OCI-LY7 (cell line): ENCODE measurements around the gene MYMK. TPM values are rescaled to one million over a fixed set of nuclear protein-coding genes. Genes with fewer than 3 reads are reported as not detected.

Experiments used
- BruUV-seq: library from RNA; stranded (reverse); fragments of 400-500 nt; replicated peaks from 2 replicates; lab custom pipeline; 2021; lab: Mats Ljungman, UMichigan
- CTCF ChIA-PET: fragments of 300-600 bp; sonication (Branson Sonifier 250); formaldehyde crosslinking; loops from one replicate; lab custom pipeline; 2022; ENCODE audit warnings: antibody characterized with exemption; ENCODE audit not compliant: unreplicated experiment; lab: Charles Lee
- POLR2A ChIA-PET: fragments of 300-600 bp; sonication (Branson Sonifier 250); formaldehyde crosslinking; loops from one replicate; lab custom pipeline; 2022; ENCODE audit warnings: antibody characterized with exemption; lab: Charles Lee
- DNase-seq: peaks from one replicate; pipeline ENCODE4 v3.0.0-alpha.2; 2015; ENCODE audit warnings: low spot score
- H2AFZ ChIP-seq: fragments of 200-600 bp; sonication (generic), shearing (Covaris generic); 2 replicates; pipeline ENCODE4 v1.6.1; 2014; ENCODE audit warnings: mild to moderate bottlenecking, antibody characterized with exemption, low read length, moderate library complexity
- H3K27ac ChIP-seq: fragments of 200-600 bp; sonication (generic); 2 replicates; pipeline ENCODE4 v1.5.1; 2014; ENCODE audit warnings: mixed run types, low read depth, mild to moderate bottlenecking, moderate library complexity, low read length, inconsistent platforms; ENCODE audit not compliant: poor library complexity, severe bottlenecking
- H3K36me3 ChIP-seq: fragments of 200-600 bp; sonication (generic); 2 replicates; pipeline ENCODE4 v1.6.1; 2014; ENCODE audit warnings: mild to moderate bottlenecking, antibody characterized with exemption, low read length, moderate library complexity, mixed read lengths; ENCODE audit not compliant: insufficient read depth
- H3K4me1 ChIP-seq: fragments of 200-600 bp; sonication (generic); 2 replicates; pipeline ENCODE4 v1.5.1; 2014; ENCODE audit warnings: mild to moderate bottlenecking, low read length; ENCODE audit not compliant: insufficient read depth, poor library complexity, severe bottlenecking
- H3K4me2 ChIP-seq: fragments of 200-600 bp; sonication (generic); 2 replicates; pipeline ENCODE4 v1.6.1; 2014; ENCODE audit warnings: mild to moderate bottlenecking, low read length
- H3K4me3 ChIP-seq: fragments of 200-600 bp; sonication (generic); 2 replicates; pipeline ENCODE4 v1.5.1; 2014; ENCODE audit warnings: mild to moderate bottlenecking, low read depth, low read length; ENCODE audit not compliant: poor library complexity, severe bottlenecking
- H3K79me2 ChIP-seq: fragments of 200-600 bp; sonication (generic); 2 replicates; pipeline ENCODE4 v1.6.1; 2016; ENCODE audit warnings: low read depth, mild to moderate bottlenecking, low read length, moderate library complexity, mixed read lengths; ENCODE audit not compliant: insufficient read depth
- H3K9me2 ChIP-seq: fragments of 200-600 bp; sonication (generic); 2 replicates; pipeline ENCODE4 v1.6.1; 2016; ENCODE audit warnings: mild to moderate bottlenecking, low read length, mixed read lengths; ENCODE audit not compliant: insufficient read depth
- H3K9me3 ChIP-seq: fragments of 200-600 bp; sonication (generic); 2 replicates; pipeline ENCODE4 v1.6.1; 2014; ENCODE audit warnings: mild to moderate bottlenecking, mixed run types, low read length, mixed read lengths
- H4K20me1 ChIP-seq: fragments of 200-600 bp; sonication (generic); 2 replicates; pipeline ENCODE4 v1.6.1; 2014; ENCODE audit warnings: mild to moderate bottlenecking, antibody characterized with exemption, low read length, moderate library complexity, mixed read lengths; ENCODE audit not compliant: insufficient read depth
- CTCF ChIP-seq: fragments of 200-600 bp; sonication (generic); conservative IDR thresholded peaks from 2 replicates; pipeline ENCODE4 v1.5.1; 2014; ENCODE audit warnings: mild to moderate bottlenecking, antibody characterized with exemption, low read length, moderate library complexity, mixed read lengths
- EZH2phosphoT487 ChIP-seq: fragments of 200-600 bp; sonication (generic); IDR thresholded peaks from 2 replicates; pipeline ENCODE4 v1.6.1; 2018; ENCODE audit warnings: low read depth, borderline replicate concordance, mild to moderate bottlenecking, mixed run types, antibody characterized with exemption, low read length, moderate library complexity, mixed read lengths
- intact Hi-C: fragments of 100-400 bp; cut with micrococcal nuclease; formaldehyde crosslinking; loops from one replicate; pipeline ENCODE4 v1.10.0; 2022; ENCODE audit not compliant: unreplicated experiment
- total RNA-seq, 2 experiments: library from RNA; depleted of rRNA in 1 of 2; stranded (reverse); fragments of >200 nt in 1 of 2; shearing (Covaris generic) in 1 of 2; gene quantifications; 2 replicates each; pipeline ENCODE4 v1.2.3, GENCODE V29; 2014 to 2022

Gene MYMK
- total RNA-seq, 2 experiments from 2014 or later = not detected

DNA sequence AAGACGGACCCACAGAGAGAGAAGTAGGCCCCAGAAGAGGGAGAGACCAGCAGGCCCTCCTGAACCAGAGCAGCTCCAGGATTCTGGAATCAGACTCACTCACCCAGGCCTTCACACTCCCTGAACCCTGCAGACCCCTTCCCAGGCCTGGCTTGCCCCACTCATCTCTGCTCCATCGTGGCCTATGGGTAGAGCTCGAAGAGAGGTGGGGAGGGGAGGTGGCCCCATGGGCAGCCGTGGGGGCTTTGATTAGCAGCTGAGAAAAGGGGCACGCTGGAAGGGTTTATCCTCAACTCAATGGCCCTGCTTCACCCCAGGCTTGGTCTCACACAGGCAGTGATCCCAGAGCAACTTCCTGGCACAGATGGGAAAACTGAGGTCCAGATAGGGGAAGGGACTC is 613 bp downstream of the MYMK start:
- no peak overlapping the region for H3K27ac ChIP-seq
- H3K79me2 ChIP-seq = no peaks in the 10 kb centered on the region
- no peaks in the 10 kb centered on the region for H3K4me1 ChIP-seq
- no peak for DNase-seq
- H2AFZ ChIP-seq = no peak overlapping the region
- no peaks in the 10 kb centered on the region for H3K9me3 ChIP-seq
- no peaks in the 10 kb centered on the region for H4K20me1 ChIP-seq
- H3K9me2 ChIP-seq = no peaks in the 10 kb centered on the region
- BruUV-seq = no TSS peak
- POLR2A ChIA-PET = no interaction called here
- no peak overlapping the region for H3K4me3 ChIP-seq
- intact Hi-C loops = no loop called here
- CTCF ChIA-PET = interaction anchor here (0.6 kb wide), 1 partner anchor 81 kb away, joined by 4 read pairs; no protein-coding TSS in a partner anchor
- no peaks in the 10 kb centered on the region for H3K36me3 ChIP-seq
- TF ChIP-seq CTCF = no peak
- no peak for TF ChIP-seq EZH2phosphoT487
- H3K4me2 ChIP-seq = no peak overlapping the region

DNA sequence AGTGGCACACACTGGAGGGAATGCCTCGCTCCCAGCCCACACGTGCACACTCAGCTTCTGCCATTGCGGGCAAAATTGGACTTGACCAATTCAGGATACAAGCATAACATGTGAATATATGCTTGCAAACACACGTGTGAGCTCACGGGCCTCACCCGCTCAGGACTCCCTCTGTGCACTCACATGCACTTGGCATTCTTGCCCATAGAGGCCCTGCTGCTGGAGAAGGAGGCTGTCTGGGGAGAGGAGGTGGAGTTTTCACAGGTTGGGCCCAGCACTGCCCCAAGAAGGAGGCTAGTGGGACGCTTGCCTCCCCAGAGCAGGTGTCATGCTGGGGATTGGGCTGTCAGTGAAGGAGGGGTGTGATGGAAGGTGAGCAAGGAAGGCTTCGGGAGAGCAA is 1.7 kb downstream of the MYMK start:
- CTCF ChIA-PET = no interaction called here
- H3K9me2 ChIP-seq = no peaks in the 10 kb centered on the region
- H3K79me2 ChIP-seq = no peaks in the 10 kb centered on the region

More for the DNA sequence above, 1.7 kb downstream of the MYMK start:
- no peaks in the 10 kb centered on the region for H4K20me1 ChIP-seq
- H2AFZ ChIP-seq = no peak overlapping the region
- no peak for TF ChIP-seq EZH2phosphoT487
- no peak for TF ChIP-seq CTCF
- no peaks in the 10 kb centered on the region for H3K36me3 ChIP-seq
- no peaks in the 10 kb centered on the region for H3K9me3 ChIP-seq
- no peak overlapping the region for H3K4me3 ChIP-seq
- intact Hi-C loops = no loop called here
- H3K4me2 ChIP-seq = no peak overlapping the region
- DNase-seq = no peak
- BruUV-seq = no TSS peak
- H3K4me1 ChIP-seq = no peaks in the 10 kb centered on the region
- POLR2A ChIA-PET = interaction anchor here (0.6 kb wide), 1 partner anchor 143 kb away, joined by 3 read pairs; no protein-coding TSS in a partner anchor
- H3K27ac ChIP-seq = no peak overlapping the region
